Activated CD8-positive, alpha-beta memory T cell treated with anti-CD3 and anti-CD28 coated beads for 4 hours (primary cell): ENCODE measurements around the gene COLEC12.

Experiments used
- DNase-seq, 2 donors: peaks; one replicate each; pipeline ENCODE4 v3.0.0-alpha.2; 2020; ENCODE audit warnings: low read depth in 2 of 2

COLEC12 gene

GRCh38 chr18:389658-390357, 110.7 kb downstream of the COLEC12 start:
- no peak for DNase-seq

- DNase-seq, result no peak
These were observed 112.3 kb downstream of the COLEC12 start for GRCh38 chr18:388200-388599.

GRCh38 chr18:386994-387393, 113.5 kb downstream of the COLEC12 start:
- no peak for DNase-seq

GRCh38 chr18:384897-385296, 115.6 kb downstream of the COLEC12 start:
- DNase-seq, result no peak

GRCh38 chr18:383135-383534, 117.4 kb downstream of the COLEC12 start:
- no peak for DNase-seq

- no peak for DNase-seq
These were observed 118.0 kb downstream of the COLEC12 start for GRCh38 chr18:382423-382984.

GRCh38 chr18:379681-380330, 120.7 kb downstream of the COLEC12 start:
- no peak for DNase-seq

- DNase-seq, result no peak
These were observed 122.4 kb downstream of the COLEC12 start for GRCh38 chr18:378079-378478.

GRCh38 chr18:377088-377487, 123.4 kb downstream of the COLEC12 start:
- DNase-seq, result no peak

GRCh38 chr18:376311-376710, 124.2 kb downstream of the COLEC12 start:
- no peak for DNase-seq

- DNase-seq, result no peak
These were observed 125.8 kb downstream of the COLEC12 start for GRCh38 chr18:374721-375168.

GRCh38 chr18:373780-374179, 126.7 kb downstream of the COLEC12 start:
- no peak for DNase-seq

- no peak for DNase-seq
These were observed 128.9 kb downstream of the COLEC12 start for GRCh38 chr18:371609-371982.

- no peak for DNase-seq
These were observed 129.5 kb downstream of the COLEC12 start for GRCh38 chr18:370751-371608.

- no peak for DNase-seq
These were observed 131.1 kb downstream of the COLEC12 start for GRCh38 chr18:369224-370015.

GRCh38 chr18:366466-367061, 133.9 kb downstream of the COLEC12 start:
- DNase-seq, result no peak

- DNase-seq, result no peak
These were observed 134.8 kb downstream of the COLEC12 start for GRCh38 chr18:365651-366050.

GRCh38 chr18:364256-364826, 136.2 kb downstream of the COLEC12 start:
- DNase-seq, result no peak

- no peak for DNase-seq
These were observed 137.0 kb downstream of the COLEC12 start for GRCh38 chr18:363301-364085.
